GM12892 (cell line): ENCODE results near the gene SPP2.

Experiments
- DNase-seq: peaks from one replicate; pipeline ENCODE4 v3.0.0; 2011; ENCODE audit not compliant: insufficient read length
- FAIRE-seq: peaks from 2 replicates; lab custom pipeline; 2011; peaks lifted over from hg19 to GRCh38; lab: Jason Lieb, UNC
- POLR2A ChIP-seq: IDR thresholded peaks from 2 replicates; pipeline ENCODE4 v1.6.1; 2011; ENCODE audit warnings: low read depth, low read length, control low read depth
- POLR2AphosphoS5 ChIP-seq: IDR thresholded peaks from 2 replicates; pipeline ENCODE4 v1.6.1; 2011; ENCODE audit warnings: low read depth, low read length, control low read depth
- TAF1 ChIP-seq: IDR thresholded peaks from 2 replicates; pipeline ENCODE4 v1.6.1; 2011; ENCODE audit warnings: low read depth, mild to moderate bottlenecking, control low read depth, low read length, borderline replicate concordance

Gene SPP2

GRCh38 chr2:234076451-234076850 lies 25.9 kb downstream of the SPP2 start:
- DNase-seq = no peak
- no peak for TF ChIP-seq TAF1
- no peak for TF ChIP-seq POLR2A
- TF ChIP-seq POLR2AphosphoS5 = no peak

GRCh38 chr2:234078129-234078528 lies 27.6 kb downstream of the SPP2 start:
- DNase-seq = no peak

More at GRCh38 chr2:234076451-234076850, 25.9 kb downstream of the SPP2 start:
- FAIRE-seq = no peak

GRCh38 chr2:234081970-234082822 lies 31.7 kb downstream of the SPP2 start:
- FAIRE-seq = no peak
- no peak for DNase-seq
- no peak for TF ChIP-seq TAF1
- no peak for TF ChIP-seq POLR2A
- no peak for TF ChIP-seq POLR2AphosphoS5

More at GRCh38 chr2:234078129-234078528, 27.6 kb downstream of the SPP2 start:
- TF ChIP-seq TAF1 = no peak
- TF ChIP-seq POLR2A = no peak
- TF ChIP-seq POLR2AphosphoS5 = no peak
- FAIRE-seq = no peak

- TF ChIP-seq TAF1 = no peak
- no peak for TF ChIP-seq POLR2A
- no peak for TF ChIP-seq POLR2AphosphoS5
- FAIRE-seq (no peak), DNase-seq (no peak)
Measured at GRCh38 chr2:234083572-234084348, 33.3 kb downstream of the SPP2 start.

- no peak for TF ChIP-seq TAF1
- TF ChIP-seq POLR2AphosphoS5 = no peak
- no peak for TF ChIP-seq POLR2A
- FAIRE-seq (no peak), DNase-seq (no peak)
Measured at GRCh38 chr2:234091432-234091879, 41.0 kb downstream of the SPP2 start.

GRCh38 chr2:234091883-234092282 lies 41.4 kb downstream of the SPP2 start:
- no peak for FAIRE-seq
- no peak for DNase-seq
- TF ChIP-seq POLR2A (no peak), POLR2AphosphoS5 (no peak), TAF1 (no peak)

- no peak for DNase-seq
- TF ChIP-seq POLR2AphosphoS5 (no peak), TAF1 (no peak), POLR2A (no peak)
- no peak for FAIRE-seq
Measured at GRCh38 chr2:234092344-234092743, 41.8 kb downstream of the SPP2 start.

GRCh38 chr2:234095301-234095700 lies 44.8 kb downstream of the SPP2 start:
- no peak for TF ChIP-seq TAF1
- no peak for TF ChIP-seq POLR2AphosphoS5
- no peak for TF ChIP-seq POLR2A
- FAIRE-seq (no peak), DNase-seq (no peak)

GRCh38 chr2:234096164-234096563 lies 45.7 kb downstream of the SPP2 start:
- DNase-seq (no peak), FAIRE-seq (no peak)
- TF ChIP-seq TAF1 = no peak
- TF ChIP-seq POLR2A = no peak

- no peak for TF ChIP-seq TAF1
- TF ChIP-seq POLR2AphosphoS5 = no peak
- TF ChIP-seq POLR2A = no peak
- DNase-seq = no peak
- FAIRE-seq = no peak
Measured at GRCh38 chr2:234098681-234099080, 48.2 kb downstream of the SPP2 start.

- TF ChIP-seq TAF1 (no peak), POLR2A (no peak)
- DNase-seq = no peak
- FAIRE-seq = no peak
Measured at GRCh38 chr2:234099266-234099665, 48.8 kb downstream of the SPP2 start.
